ENCODE data around the gene KRTAP4-16.
"Not testable (repeated sequence)": the region's sequence is repeated elsewhere in the genome, so short reads cannot be mapped to it uniquely, and the experiment has no call there.

KRTAP4-16 gene

GRCh38 chr17:41069031-41069430 lies 33.0 kb downstream of the KRTAP4-16 start:
- DNase-seq = no peak

DNA sequence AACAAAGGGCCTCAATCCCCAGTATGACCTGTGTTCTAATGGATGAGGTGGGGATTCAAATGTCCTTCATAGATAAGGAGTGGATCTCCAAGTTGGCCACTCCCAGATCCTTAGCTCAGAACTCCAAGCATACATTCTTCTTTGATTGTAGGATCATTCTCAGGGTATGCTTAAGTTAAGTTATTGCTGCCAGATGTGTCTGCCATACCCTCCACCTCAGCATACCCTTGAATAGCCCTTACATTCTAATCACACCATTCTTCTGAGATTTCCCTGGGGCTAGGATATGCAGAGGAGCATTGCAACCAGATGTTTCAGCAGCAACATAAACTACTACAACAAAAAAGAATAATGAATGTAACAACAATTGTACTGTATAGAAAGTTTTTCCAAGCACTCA lies 34.7 kb downstream of the KRTAP4-16 start:
- no peak for DNase-seq

DNA sequence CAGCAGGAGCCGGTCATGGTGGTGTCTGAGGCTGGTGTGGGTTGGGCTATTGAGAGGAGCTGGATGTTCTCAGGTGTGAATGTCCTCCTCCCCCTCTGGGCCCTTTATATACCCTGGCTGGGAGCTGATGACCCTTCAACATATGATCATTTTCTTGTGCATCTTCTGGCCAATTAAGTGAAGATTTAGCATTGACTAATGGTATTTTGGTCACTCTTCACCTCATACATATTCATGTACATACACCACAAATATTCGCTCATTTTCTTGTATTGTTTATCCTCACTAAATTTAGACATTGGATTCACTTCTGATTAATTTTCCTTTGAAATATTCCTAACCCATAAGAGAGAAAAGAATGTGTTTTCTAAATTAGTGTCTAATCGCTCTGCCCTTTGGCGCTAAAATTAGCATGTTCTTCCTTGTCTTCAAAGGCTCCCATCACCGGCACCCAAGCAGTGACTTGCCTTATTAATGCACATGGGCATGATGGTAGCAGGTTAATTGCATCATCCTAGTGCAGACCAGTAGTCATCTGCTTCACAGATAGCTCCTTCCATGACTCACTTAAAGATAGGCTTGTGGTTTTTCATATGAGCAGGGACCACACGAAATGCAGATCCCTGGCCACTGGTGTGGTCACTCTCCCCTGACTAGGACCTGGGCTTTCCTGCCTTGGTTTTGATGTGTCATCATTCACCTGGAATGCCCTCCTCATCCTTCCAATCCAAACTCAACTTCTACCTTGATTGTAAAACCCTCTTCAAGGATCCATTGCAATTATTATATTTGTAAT lies 36.0 kb downstream of the KRTAP4-16 start, which contains the start of gene KRTAP2-4:
TSS of gene KRTAP2-4 (minus strand) at position 51 of the 796 bp plus-strand sequence. CDS start at position 17, 34 bp downstream.
- DNase-seq = no peak

DNA sequence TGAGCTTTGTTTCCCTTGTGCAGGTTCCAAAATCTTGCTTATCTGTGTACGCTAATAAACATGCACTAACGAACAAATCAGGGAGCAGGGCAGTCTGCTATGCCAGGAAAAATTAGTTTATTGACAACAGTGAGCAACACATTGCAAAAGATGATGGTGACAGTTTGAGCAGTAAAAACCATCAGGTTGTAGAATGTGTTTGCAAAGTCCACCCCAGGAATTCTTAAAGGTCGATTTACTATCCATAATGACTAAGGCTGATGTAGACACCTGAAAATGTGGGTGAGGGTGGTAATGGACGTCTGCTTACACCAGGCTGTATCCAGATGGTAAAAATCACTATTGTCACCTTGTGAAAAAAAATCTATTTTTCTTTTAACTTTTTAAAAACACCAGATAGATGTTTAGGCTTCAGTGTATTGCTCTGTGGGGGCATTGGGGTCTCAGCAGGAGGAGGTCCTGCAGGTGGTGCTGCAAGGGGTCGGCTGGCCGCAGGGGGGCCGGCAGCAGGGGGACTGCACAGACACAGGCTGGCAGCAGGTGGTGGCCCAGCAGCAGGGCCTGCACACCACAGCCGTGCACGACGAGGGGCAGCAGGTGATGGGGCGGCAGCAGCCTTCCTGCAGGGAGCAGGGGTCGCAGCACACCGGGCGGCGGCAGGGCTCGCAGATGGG lies 36.9 kb downstream of the KRTAP4-16 start:
- DNase-seq = not testable (repeated sequence)

DNA sequence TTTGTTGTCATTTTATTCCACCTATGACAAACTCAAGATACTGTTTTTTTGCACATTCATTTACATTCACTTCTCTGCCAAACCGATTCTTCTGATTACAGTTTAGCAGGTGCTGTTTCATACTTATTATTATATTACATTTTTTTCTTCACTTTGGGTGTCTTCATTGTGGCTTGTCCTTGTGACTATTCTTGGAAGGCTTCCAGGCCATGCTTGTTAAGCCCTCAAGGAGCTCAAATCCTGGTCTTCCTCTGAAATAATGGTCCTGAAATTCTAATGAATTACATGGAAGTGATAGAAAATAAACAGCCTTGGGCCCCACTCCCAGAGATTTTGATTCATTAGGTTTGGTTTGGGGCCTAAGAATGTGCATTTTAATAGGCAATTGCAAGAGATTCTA lies 37.7 kb downstream of the KRTAP4-16 start:
- DNase-seq = no peak

- no peak for DNase-seq
Observed at GRCh38 chr17:41063449-41063848, 38.6 kb downstream of the KRTAP4-16 start.

DNA sequence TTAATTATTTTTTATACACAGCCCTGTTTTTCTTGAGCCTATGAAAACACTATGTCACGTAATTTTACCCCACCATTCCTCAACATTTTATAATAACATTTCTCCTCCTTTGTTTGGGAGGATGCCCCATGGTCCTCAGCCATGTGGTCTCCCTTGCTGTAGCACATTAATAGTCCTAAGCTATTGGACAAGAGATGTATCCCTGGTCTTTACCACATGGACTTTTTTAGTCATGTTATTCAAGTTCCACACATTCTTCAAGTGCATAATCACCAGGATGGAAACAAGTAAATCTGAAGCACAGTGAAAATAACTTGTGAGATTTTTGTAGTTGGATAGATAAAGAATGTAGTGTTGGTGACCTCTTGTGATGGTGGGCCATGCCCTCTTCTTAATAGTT lies 40.0 kb downstream of the KRTAP4-16 start:
- DNase-seq = no peak

DNA sequence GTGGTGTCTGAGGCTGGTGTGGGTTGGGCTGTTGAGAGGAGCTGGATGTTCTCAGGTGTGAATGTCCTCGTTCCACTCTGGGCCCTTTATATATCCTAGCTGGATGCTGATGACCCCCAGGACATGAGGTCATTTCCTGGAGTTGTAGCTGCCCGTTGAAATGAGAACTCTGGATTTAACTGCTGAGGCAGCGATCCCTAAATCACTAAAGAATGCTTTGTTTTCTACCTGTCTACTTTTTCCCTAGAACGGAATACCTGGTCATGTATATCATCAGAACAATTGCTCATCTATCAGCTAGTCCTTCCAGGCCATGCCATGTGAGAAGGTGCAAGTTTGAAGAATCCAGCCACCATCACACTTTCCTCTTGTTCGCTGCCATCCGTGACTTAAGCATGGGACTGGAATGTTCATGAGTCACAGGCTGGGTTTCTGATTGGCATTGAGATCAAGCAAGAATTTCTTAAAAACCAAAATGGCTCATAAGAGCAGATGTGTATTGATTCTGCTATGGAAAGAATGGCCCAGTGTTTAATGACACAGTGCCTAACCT lies 41.9 kb downstream of the KRTAP4-16 start, which contains the start of gene KRTAP2-3:
TSS of gene KRTAP2-3 (minus strand) at position 63 of the 553 bp plus-strand sequence. CDS start 64 bp downstream, outside the sequence.
- no peak for DNase-seq

- DNase-seq = not testable (repeated sequence)
Observed at GRCh38 chr17:41059276-41060051, 42.5 kb downstream of the KRTAP4-16 start.

DNA sequence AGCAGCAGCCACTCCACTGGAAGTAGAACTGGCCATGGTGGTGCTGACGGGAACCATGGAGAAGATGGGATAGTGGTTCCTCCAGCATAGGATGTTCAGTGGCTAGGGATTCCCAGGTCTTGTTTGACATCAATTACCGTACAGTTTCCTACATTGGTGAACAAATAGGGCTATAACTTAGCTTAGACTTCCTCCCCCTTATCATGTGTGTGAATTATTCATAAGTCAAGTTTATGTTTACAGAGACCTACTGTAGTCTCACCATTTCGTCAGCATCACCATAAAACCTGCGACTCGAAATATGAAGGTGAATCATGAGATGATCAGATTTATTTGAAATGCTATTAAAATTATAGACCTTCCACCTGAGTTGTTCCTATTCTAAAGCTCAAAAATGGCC lies 43.3 kb downstream of the KRTAP4-16 start:
- no peak for DNase-seq

- DNase-seq = no peak
Observed at GRCh38 chr17:41057547-41057946, 44.5 kb downstream of the KRTAP4-16 start.

GRCh38 chr17:41055130-41055529 lies 46.9 kb downstream of the KRTAP4-16 start, which contains the start of gene KRTAP2-2:
Gene KRTAP2-2 (minus strand): TSS chr17:41055230. CDS start chr17:41055211, 19 bp downstream.
- DNase-seq = not testable (repeated sequence)

- DNase-seq = not testable (repeated sequence)
Observed at GRCh38 chr17:41054556-41054955, 47.5 kb downstream of the KRTAP4-16 start.

GRCh38 chr17:41054025-41054424 lies 48.0 kb downstream of the KRTAP4-16 start:
- no peak for DNase-seq

GRCh38 chr17:41052566-41052965 lies 49.4 kb downstream of the KRTAP4-16 start:
- no peak for DNase-seq

Data from activated effector memory CD4-positive, alpha-beta T cell treated with Interleukin-2 at 50 U/mL for 16 hours (primary cell).